ENCODE data around the gene MORN3.

Gene MORN3

DNA sequence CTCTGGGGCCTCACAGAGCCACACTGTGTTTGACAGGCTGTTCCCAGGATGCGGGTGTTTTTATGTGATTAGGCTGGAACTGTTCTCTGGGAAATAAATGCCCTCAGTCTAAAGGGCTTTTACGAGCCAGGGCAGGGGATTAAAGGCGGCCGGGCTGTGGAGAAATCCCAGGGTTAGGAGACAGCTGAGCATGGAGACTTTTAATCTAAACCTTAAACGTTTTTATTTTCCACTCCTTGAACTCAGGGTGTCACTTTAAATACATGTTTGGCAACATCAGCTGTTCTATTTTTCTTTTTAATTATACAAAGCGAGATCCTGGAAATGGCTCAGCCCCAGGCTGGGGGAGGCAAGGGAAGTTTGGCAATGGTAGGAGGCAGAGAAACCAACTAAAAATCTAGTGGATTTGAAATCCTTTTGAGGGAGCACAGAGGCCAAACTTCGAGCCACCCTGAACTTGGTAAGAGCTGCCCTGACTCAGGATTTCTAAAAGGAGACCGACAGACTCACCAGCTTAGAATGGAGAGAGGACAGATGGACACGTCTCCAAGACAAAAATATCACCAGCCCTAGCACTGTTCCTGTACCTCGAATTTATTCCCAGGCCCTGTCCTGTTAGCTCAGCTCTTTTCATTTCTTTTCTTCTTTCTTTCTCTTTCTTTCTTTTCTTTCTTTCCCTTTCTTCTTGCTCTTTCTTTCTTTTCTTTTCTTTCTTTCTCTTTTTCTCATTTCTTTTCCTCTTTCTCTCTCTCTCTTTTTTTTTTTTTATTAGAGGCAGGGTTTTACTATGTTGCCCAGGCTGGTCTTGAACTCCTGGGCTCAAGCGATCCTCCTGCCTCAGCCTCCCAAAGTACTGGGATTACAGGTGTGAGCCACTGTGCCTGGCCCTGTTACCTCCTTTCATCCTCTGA is 59.0 kb downstream of the MORN3 start:
- no peak for TF ChIP-seq CTCF (IDR thresholded peaks at IDR 0.05)
- no peak for DNase-seq (ENCODE audit: low spot score)
- Histone ChIP-seq H3K4me3 (no peak overlapping the region), H3K27ac (peak overlapping the region; percentile 52 to 79)

GRCh38 chr12:121608301-121608700 is 61.2 kb downstream of the MORN3 start:
- Histone ChIP-seq H3K27ac (no peak overlapping the region), H3K4me3 (no peak overlapping the region)
- no peak for DNase-seq (ENCODE audit: low spot score)
- TF ChIP-seq CTCF (IDR thresholded peaks at IDR 0.05): no peak

DNA sequence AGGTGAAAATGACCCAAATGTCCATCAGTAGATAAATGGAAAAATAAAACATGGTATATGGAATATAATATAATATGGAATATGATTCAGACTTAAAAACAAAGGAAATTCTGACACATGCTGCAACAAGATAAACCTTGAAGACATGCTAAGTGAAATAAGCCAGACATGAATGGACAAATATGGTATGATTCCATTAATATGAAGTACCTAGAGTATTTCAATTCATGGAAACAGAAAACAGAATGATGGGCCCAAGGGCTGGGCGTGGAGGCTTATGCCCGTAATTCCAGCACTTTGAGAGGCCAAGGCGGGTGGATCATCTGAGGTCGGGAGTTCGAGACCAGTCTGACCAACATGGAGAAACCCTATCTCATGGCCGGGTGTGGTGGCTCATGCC is 65.9 kb downstream of the MORN3 start:
- no peak overlapping the region for H3K4me3 ChIP-seq
- no peak for TF ChIP-seq CTCF (IDR thresholded peaks at IDR 0.05)
- no peak for DNase-seq (ENCODE audit: low spot score)
- no peak overlapping the region for H3K27ac ChIP-seq

DNA sequence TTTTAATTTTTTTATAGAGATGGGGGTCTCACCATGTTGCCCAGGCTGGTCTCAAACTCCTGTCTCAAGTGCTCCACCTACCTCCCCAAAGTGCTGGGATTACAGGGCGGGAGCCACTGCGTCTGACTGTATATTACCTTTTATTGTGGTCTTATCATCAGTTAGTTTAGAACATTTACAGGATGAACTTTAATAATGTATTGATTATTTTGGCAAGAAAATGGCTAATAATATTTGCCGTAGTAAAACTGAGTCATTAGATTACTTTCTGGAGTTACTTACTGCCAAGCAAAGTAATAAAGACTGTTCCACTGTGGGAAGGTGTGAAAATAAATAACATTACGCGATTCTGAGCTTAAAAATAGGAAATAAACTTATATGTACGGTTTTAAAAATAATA is 66.7 kb downstream of the MORN3 start:
- no peak for TF ChIP-seq CTCF (IDR thresholded peaks at IDR 0.05)
- DNase-seq (ENCODE audit: low spot score): no peak
- no peak overlapping the region for H3K4me3 ChIP-seq
- H3K27ac ChIP-seq: no peak overlapping the region

- H3K27ac ChIP-seq: no peak overlapping the region
- TF ChIP-seq CTCF (IDR thresholded peaks at IDR 0.05): no peak
- DNase-seq (ENCODE audit: low spot score): no peak
- no peak overlapping the region for H3K4me3 ChIP-seq
Observed at GRCh38 chr12:121600702-121601336, 68.6 kb downstream of the MORN3 start.
